Nasal cavity respiratory epithelium epithelial cell of viscerocranial mucosa (primary cell): Measurements from ENCODE around the gene MAGEC2. TPM values are rescaled to one million over a fixed set of nuclear protein-coding genes. Genes with fewer than 3 reads are reported as not detected.

Experiments
- total RNA-seq: library from RNA; depleted of rRNA; stranded (reverse); fragments of >200 nt; gene quantifications from 2 replicates; pipeline ENCODE4 v1.2.3, GENCODE V29; 2014

MAGEC2 gene
- total RNA-seq, result not detected in 2 replicates

GRCh38 chrX:142204522-142205433 is at the start of gene MAGEC2:
Gene MAGEC2 (minus strand): TSS chrX:142205290. CDS start chrX:142203987, 1,303 bp downstream.

